ENCODE data around the gene FIZ1.

GRCh38 chr19:55549500-55550320 lies 49.6 kb downstream of the FIZ1 start:
- TF ChIP-seq CTCF (IDR thresholded peaks at IDR 0.05) (peak; percentile 32), EZH2 (IDR thresholded peaks at IDR 0.05) (no peak)

Measured in neural progenitor cell (in vitro differentiated cells).